ENCODE results near the gene ZNF236.

GRCh38 chr18:77015169-77015568, 192.8 kb downstream of the ZNF236 start:
- no peak for TF ChIP-seq CTCF (IDR thresholded peaks at IDR 0.05)
- TF ChIP-seq EZH2phosphoT487 (IDR thresholded peaks at IDR 0.05), result no peak

Measured in neural progenitor cell (in vitro differentiated cells).